Gastroesophageal sphincter (tissue), 3 donors: Measurements from ENCODE around the gene ANGPT4.

Experiments
- CTCF ChIP-seq, 4 experiments: fragments of 200-600 bp in 2 of 4; fragments of 450-650 bp in 2 of 4; sonication (generic) in 1 of 4; IDR thresholded peaks; one replicate each; pipeline ENCODE4 v1.5.1; 2017 to 2019; ENCODE audit warnings: antibody characterized with exemption in 4 of 4, mild to moderate bottlenecking in 2 of 4, moderate library complexity in 2 of 4
- EP300 ChIP-seq: sonication (generic); formaldehyde crosslinking; IDR thresholded peaks from one replicate; pipeline ENCODE4 v1.6.1; 2017; ENCODE audit warnings: antibody characterized with exemption, mild to moderate bottlenecking
- POLR2A ChIP-seq, 2 donors: fragments of 450-650 bp; IDR thresholded peaks; one replicate each; pipeline ENCODE4 v1.6.1; 2017; ENCODE audit warnings: antibody characterized with exemption in 2 of 2, mild to moderate bottlenecking in 2 of 2, moderate library complexity in 1 of 2
- POLR2AphosphoS5 ChIP-seq: sonication (generic); formaldehyde crosslinking; IDR thresholded peaks from one replicate; pipeline ENCODE4 v1.6.1; 2017; ENCODE audit warnings: antibody characterized with exemption

- TF ChIP-seq EP300 (no peak), POLR2A (IDR thresholded peaks at IDR 0.05) (no peak), POLR2AphosphoS5 (no peak), CTCF (IDR thresholded peaks at IDR 0.05) (no peak)
Measured at GRCh38 chr20:870758-871157, 45.4 kb downstream of the ANGPT4 start.
